Kasumi-1 (cell line): ENCODE results near the gene PRPF40A.
A peak's percentile ranks its signal among the peaks of the same experiment; 100 is the strongest.

ENCODE experiments used
- DNase-seq, 2 experiments: peaks; one replicate each; lab custom pipeline; 2025; lab: John Stamatoyannopoulos, UW

PRPF40A gene

DNA sequence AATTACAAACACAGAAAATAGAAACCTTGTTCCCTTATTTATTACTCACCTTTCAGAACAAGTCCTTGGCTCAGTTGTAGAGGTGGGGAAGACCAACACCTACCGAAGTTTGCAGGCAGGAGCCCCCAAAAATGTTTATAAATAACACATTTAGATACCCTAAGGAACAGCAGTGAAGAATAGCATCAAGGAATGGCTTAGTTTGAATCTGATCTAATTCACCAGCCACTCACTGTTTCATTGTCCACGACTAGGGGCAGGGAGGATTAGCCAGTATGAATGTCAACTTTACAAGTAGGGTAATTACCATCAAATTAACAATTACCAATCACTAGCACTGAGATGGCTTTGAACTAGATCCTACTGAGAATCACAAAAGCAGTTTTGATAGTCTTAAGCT lies 65.4 kb downstream of the PRPF40A start:
- no peak for DNase-seq

GRCh38 chr2:152650768-152651371 lies 66.4 kb downstream of the PRPF40A start:
- DNase-seq, result no peak

- DNase-seq, result no peak
These were observed 67.3 kb downstream of the PRPF40A start for GRCh38 chr2:152649997-152650396.

GRCh38 chr2:152648336-152648735 lies 68.9 kb downstream of the PRPF40A start:
- peak; percentile 60 to 68 for DNase-seq

DNA sequence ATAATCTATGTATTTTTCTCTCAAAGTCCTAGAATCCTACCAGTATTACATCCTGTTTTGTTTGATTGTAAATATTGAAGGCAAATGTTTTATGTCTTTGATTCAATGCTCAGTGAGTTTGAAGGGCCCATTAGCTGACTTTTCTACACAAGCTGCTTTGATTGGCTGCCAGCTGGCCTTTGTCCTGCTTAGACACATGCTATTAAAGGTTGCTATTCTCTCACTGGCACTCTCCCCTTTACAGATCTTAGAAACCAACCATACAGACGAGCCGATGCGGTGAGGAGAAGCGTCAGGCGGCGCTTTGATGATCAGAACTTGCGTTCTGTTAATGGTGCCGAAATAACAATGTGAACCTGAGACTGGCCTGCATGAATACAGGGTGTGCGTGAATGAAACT lies 69.7 kb downstream of the PRPF40A start:
- DNase-seq, result no peak

DNA sequence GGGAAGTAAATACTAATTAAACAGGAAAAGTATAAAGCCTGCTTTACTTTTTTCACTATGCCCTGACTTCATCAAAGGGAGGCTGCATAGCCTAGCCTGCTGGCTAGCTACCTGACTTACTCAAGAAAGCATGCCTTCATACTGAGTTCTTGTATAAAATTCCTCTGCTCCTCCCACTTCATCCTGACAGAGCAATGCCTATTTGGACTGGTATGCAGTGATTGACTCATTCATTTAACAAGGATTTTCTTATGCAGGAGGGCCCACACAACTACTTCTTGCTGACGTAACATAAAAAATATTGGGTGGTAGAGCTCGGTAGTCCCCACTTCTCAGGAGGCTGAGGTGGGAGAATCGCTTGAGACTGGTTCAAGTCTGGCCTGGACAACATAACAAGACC lies 70.5 kb downstream of the PRPF40A start:
- DNase-seq, result no peak

- DNase-seq, result no peak
These were observed 71.0 kb downstream of the PRPF40A start for GRCh38 chr2:152646264-152646663.

DNA sequence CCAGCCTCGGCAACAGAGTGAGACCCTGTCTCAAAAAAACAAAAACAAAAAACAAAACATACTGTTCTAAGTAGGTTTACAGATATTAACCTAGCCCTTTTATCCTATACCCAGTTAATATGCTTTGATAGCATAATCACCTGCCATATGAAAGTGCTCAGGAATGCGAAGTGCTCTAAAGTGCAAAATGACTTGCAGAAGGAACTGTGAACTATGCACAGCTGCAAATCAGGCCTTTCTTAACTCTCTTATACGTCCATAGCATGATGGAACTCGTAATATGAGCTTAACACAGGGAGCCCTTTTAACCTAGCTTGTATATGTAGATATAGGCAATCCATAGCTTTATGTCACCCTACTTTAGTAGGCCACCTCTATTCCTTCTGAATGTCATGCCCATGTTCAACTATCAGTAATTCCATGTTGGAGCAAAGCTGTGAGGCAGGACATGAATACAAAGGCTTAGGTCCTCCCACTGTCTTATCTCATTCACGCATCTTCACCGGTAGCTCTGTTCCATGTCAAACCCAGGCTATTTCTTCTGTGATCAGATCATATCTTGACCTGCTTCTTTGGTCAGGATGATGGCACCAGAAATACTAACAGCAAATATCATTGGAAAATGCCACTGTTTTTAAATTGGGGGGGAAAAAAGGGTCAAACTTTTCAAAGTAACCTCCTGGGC lies 72.9 kb downstream of the PRPF40A start:
- DNase-seq, result no peak

GRCh38 chr2:152638590-152638989 lies 78.7 kb downstream of the PRPF40A start:
- no peak for DNase-seq

GRCh38 chr2:152638056-152638455 lies 79.2 kb downstream of the PRPF40A start:
- no peak for DNase-seq

DNA sequence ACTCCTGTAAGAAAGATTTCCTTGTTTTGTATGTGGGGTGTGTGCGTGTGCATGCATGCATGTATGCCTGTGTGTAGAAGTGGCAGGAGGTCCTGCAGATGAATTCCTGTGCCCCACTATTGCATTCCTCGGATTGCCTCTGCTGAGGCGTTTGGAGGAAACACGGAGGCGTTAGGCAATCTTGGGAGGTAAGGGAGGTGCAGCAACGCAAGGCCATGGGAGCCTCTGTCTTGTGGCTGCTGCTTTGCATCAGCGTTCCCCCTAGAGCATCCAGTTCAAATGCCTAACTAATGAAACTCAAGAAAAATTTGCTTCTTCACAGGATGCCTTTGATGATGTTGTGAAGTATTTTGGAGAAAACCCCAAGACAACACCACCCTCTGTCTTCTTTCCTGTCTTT lies 80.0 kb downstream of the PRPF40A start:
- no peak for DNase-seq

GRCh38 chr2:152635635-152636298 lies 81.5 kb downstream of the PRPF40A start:
- DNase-seq, result peak; percentile 76 to 81

- no peak for DNase-seq
These were observed 84.5 kb downstream of the PRPF40A start for GRCh38 chr2:152632736-152633135.

- DNase-seq, result no peak
These were observed 86.8 kb downstream of the PRPF40A start for GRCh38 chr2:152630466-152630865.

DNA sequence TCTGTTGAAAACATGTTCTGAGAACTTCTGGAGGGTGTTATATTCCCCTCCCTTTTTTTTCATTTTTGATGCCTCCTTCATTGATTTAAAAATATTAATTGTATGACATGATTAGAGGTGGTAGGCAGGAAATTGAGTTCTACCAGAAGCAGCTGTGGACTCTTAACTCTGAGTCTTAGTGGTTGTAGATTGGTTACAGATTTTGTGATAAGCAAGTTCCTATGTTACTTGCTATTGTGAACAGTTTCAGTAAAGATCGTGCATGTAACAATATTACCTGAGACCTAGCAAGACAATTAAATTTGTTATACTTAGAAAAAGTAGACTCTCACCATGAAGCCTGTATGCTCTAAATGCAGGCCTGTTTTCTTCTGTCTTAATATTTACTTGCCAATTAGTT lies 88.1 kb downstream of the PRPF40A start:
- no peak for DNase-seq

- DNase-seq, result peak; percentile 67 to 85
These were observed 89.8 kb downstream of the PRPF40A start for GRCh38 chr2:152627351-152627957.

DNA sequence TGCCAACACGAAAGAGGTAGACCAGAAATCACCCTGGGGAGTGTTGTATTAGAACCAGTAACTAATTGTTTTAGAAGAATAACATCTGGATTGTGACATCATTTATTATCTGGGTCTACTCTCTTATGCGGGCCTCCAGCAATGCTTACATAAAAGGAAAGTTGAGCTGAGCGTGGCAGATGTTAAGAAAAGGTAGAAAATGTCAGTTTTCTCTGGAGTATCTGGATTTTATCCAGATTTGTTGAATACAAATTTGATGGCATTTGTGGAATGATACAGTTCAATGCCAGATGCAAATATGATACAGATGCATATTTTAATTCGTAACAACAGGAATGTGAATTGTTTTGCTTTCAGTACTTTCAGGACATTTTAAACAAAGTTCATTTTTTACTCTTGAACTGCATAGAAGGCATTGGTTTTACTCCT lies 90.3 kb downstream of the PRPF40A start:
- no peak for DNase-seq

GRCh38 chr2:152624805-152625204 lies 92.5 kb downstream of the PRPF40A start:
- DNase-seq, result no peak

- DNase-seq, result no peak
These were observed 93.5 kb downstream of the PRPF40A start for GRCh38 chr2:152623775-152624174.

- DNase-seq, result no peak
These were observed 94.1 kb downstream of the PRPF40A start for GRCh38 chr2:152623076-152623740.

GRCh38 chr2:152622219-152622618 lies 95.0 kb downstream of the PRPF40A start:
- no peak for DNase-seq

- no peak for DNase-seq
These were observed 96.3 kb downstream of the PRPF40A start for GRCh38 chr2:152620985-152621384.
